HepG2 (cell line): ENCODE results near the gene GRIK5. TPM values are rescaled to one million over a fixed set of nuclear protein-coding genes. Genes with fewer than 3 reads are reported as not detected.

ENCODE experiments used
- ATAC-seq: fragments of 200-7000 bp; cut with Tn5 transposase; 3 replicates; pipeline ENCODE4 v1.9.1; 2020; ENCODE audit warnings: mild to moderate bottlenecking, moderate library complexity
- BruUV-seq: library from RNA; stranded (reverse); fragments of 400-500 nt; replicated peaks from 2 replicates; lab custom pipeline; 2021; lab: Mats Ljungman, UMichigan
- CTCF ChIA-PET: fragments of 300-600 bp; formaldehyde crosslinking; extraction: SDS; loops from one replicate; lab custom pipeline; 2021; ENCODE audit warnings: low total read pairs, inconsistent platforms, low intra/inter-chr PET ratio; lab: Yijun Ruan, JAX
- POLR2A ChIA-PET: fragments of 350-600 bp; sonication (Branson Sonifier 250); formaldehyde crosslinking; loops from one replicate; lab custom pipeline; 2020; ENCODE audit warnings: antibody characterized with exemption, inconsistent platforms; lab: Yijun Ruan, JAX
- DNase-seq: peaks from one replicate; pipeline ENCODE4 v3.0.0-alpha.2; 2015; ENCODE audit warnings: low spot score
- FAIRE-seq: peaks from 3 replicates; lab custom pipeline; 2011; peaks lifted over from hg19 to GRCh38; lab: Jason Lieb, UNC
- H2AFZ ChIP-seq: one replicate; pipeline ENCODE4 v1.6.1; 2011; ENCODE audit warnings: low read length, inconsistent platforms
- H3K27ac ChIP-seq: fragments of 300-600 bp; 3 replicates; pipeline ENCODE4 v1.8.0; 2011; ENCODE audit warnings: mixed run types, mild to moderate bottlenecking, mixed read lengths, low read length, inconsistent platforms; ENCODE audit not compliant: insufficient read depth; ENCODE audit errors: extremely low read length
- H3K27me3 ChIP-seq, 2 experiments: fragments of 200-600 bp in 1 of 2; 2 replicates in 1 of 2; 3 replicates in 1 of 2; pipeline versions ENCODE4 v1.6.0 to v1.8.0; 2011; ENCODE audit warnings: low read length in 2 of 2, mild to moderate bottlenecking in 2 of 2, moderate library complexity in 2 of 2, inconsistent platforms in 1 of 2; ENCODE audit not compliant: insufficient read depth in 2 of 2, control insufficient read depth in 1 of 2
- H3K36me3 ChIP-seq, 2 experiments: fragments of 200-600 bp in 1 of 2; replicated peaks in 1 of 2; 2 replicates in 1 of 2; 3 replicates in 1 of 2; pipeline versions ENCODE4 v1.5.1 to v1.8.0; 2011; ENCODE audit warnings: low read length in 2 of 2, inconsistent platforms in 1 of 2; ENCODE audit not compliant: insufficient read depth in 2 of 2, control insufficient read depth in 1 of 2
- H3K4me1 ChIP-seq: 2 replicates; pipeline ENCODE4 v1.5.1; 2012; ENCODE audit warnings: low read length, inconsistent platforms; ENCODE audit not compliant: insufficient read depth
- H3K4me2 ChIP-seq: 2 replicates; pipeline ENCODE4 v1.6.0; 2011; ENCODE audit warnings: low read depth, low read length, inconsistent platforms
- H3K4me3 ChIP-seq, 3 experiments: fragments of 200-600 bp in 1 of 3; sonication (generic), shearing (Covaris generic) in 1 of 3; replicated peaks in 1 of 3; 2 replicates each; pipeline ENCODE4 v1.5.1; 2011 to 2016; ENCODE audit warnings: low read length in 3 of 3, inconsistent platforms in 2 of 3, low read depth in 2 of 3, mild to moderate bottlenecking in 2 of 3, control low read depth in 1 of 3, mixed read lengths in 1 of 3; ENCODE audit not compliant: insufficient read depth in 1 of 3
- H3K79me2 ChIP-seq: one replicate; pipeline ENCODE4 v1.6.1; 2011; ENCODE audit warnings: low read length, inconsistent platforms; ENCODE audit not compliant: insufficient read depth
- H3K9ac ChIP-seq: 2 replicates; pipeline ENCODE4 v1.6.0; 2011; ENCODE audit warnings: mild to moderate bottlenecking, low read depth, low read length, inconsistent platforms; ENCODE audit not compliant: insufficient read depth
- H3K9me3 ChIP-seq: 2 replicates; pipeline ENCODE4 v1.5.1; 2012; ENCODE audit warnings: mild to moderate bottlenecking, low read length
- H4K20me1 ChIP-seq: 2 replicates; pipeline ENCODE4 v1.6.0; 2011; ENCODE audit warnings: inconsistent platforms, mild to moderate bottlenecking, low read length, moderate library complexity; ENCODE audit not compliant: insufficient read depth
- AGO1 ChIP-seq: fragments of 200-400 bp; formaldehyde crosslinking; IDR thresholded peaks from 2 replicates; pipeline ENCODE4 v1.6.1; 2017; ENCODE audit warnings: mild to moderate bottlenecking, low read depth, low read length, moderate library complexity; ENCODE audit not compliant: poor library complexity, severe bottlenecking
- CBFB ChIP-seq: sonication (generic); formaldehyde crosslinking; IDR thresholded peaks from 2 replicates; pipeline ENCODE4 v1.4.0; 2020; ENCODE audit warnings: missing genetic modification reagents
- CBX1 ChIP-seq: IDR thresholded peaks from one replicate; pipeline ENCODE4 v1.6.1; 2016; ENCODE audit warnings: antibody characterized with exemption, low read depth
- IKZF4 ChIP-seq: sonication (generic); formaldehyde crosslinking; IDR thresholded peaks from 2 replicates; pipeline ENCODE4 v1.5.1; 2020; ENCODE audit warnings: borderline replicate concordance, mild to moderate bottlenecking, low read depth, missing genetic modification reagents; ENCODE audit errors: not compliant biosample characterization
- KDM5A ChIP-seq: fragments of 200-600 bp; sonication (generic); IDR thresholded peaks from 2 replicates; pipeline ENCODE4 v1.7.0; 2018; ENCODE audit warnings: antibody characterized with exemption, mild to moderate bottlenecking, low read length, borderline replicate concordance
- NRL ChIP-seq: sonication (generic); formaldehyde crosslinking; IDR thresholded peaks from 2 replicates; pipeline ENCODE4 v1.5.0; 2020; ENCODE audit warnings: missing genetic modification reagents, mild to moderate bottlenecking, moderate library complexity, borderline replicate concordance
- PREB ChIP-seq: sonication (generic); formaldehyde crosslinking; IDR thresholded peaks from 2 replicates; pipeline ENCODE4 v1.4.0; 2020; ENCODE audit warnings: missing genetic modification reagents
- TCF7 ChIP-seq: sonication (generic); IDR thresholded peaks from 2 replicates; pipeline ENCODE4 v1.6.1; 2016; ENCODE audit warnings: antibody characterized with exemption, low read depth
- ZFYVE20 ChIP-seq: sonication (generic); formaldehyde crosslinking; IDR thresholded peaks from 2 replicates; pipeline ENCODE4 v1.8.0; 2023; ENCODE audit warnings: low read depth, mild to moderate bottlenecking, moderate library complexity, missing genetic modification reagents, borderline replicate concordance
- ZNF275 ChIP-seq: sonication (generic); formaldehyde crosslinking; IDR thresholded peaks from 2 replicates; pipeline ENCODE4 v1.8.0; 2022; ENCODE audit warnings: missing genetic modification reagents, mild to moderate bottlenecking, inconsistent platforms, borderline replicate concordance
- ZNF549 ChIP-seq: sonication (generic); formaldehyde crosslinking; IDR thresholded peaks from 2 replicates; pipeline ENCODE4 v1.5.0; 2020; ENCODE audit warnings: missing genetic modification reagents
- ZNF724P ChIP-seq: sonication (generic); formaldehyde crosslinking; IDR thresholded peaks from 2 replicates; pipeline ENCODE4 v1.8.0; 2022; ENCODE audit warnings: missing genetic modification reagents, borderline replicate concordance
- WGBS: methylation state at CpG from one replicate; pipeline ENCODE4 v1.1.6; 2017; ENCODE audit warnings: low lambda C conversion rate; 5-methylcytosine and 5-hydroxymethylcytosine counted together
- in situ Hi-C: cut with HindIII; loops from 2 replicates; pipeline ENCODE4 v1.10.0; 2017; ENCODE audit warnings: low pct_unique_long_range_greater_than_20kb; ENCODE audit not compliant: extremely low pct_ligation_motif_present
- intact Hi-C: fragments of 100-400 bp; cut with micrococcal nuclease; formaldehyde crosslinking; loops from one replicate; pipeline ENCODE4 v1.10.0; 2022; ENCODE audit not compliant: unreplicated experiment
- polyA plus RNA-seq, 8 experiments: library from polyadenylated mRNA; depleted of rRNA in 3 of 8; stranded (reverse) in 7 of 8; unstranded in 1 of 8; fragments of >200 nt; fragmentation: Illumina TruSeq in 4 of 8; extraction: Trizol in 4 of 8; gene quantifications; 2 replicates each; pipeline versions ENCODE4 v1.2.1 to v1.2.3, GENCODE V29; 2011 to 2016; ENCODE audit warnings: low read depth in 4 of 8, missing spikeins in 1 of 8, mixed read lengths in 1 of 8; ENCODE audit not compliant: insufficient read depth in 1 of 8
- total RNA-seq, 5 experiments: library from RNA; depleted of rRNA; stranded (reverse); fragments of >200 nt; fragmentation: Illumina TruSeq; extraction: Trizol; gene quantifications; 2 replicates each; pipeline ENCODE4 v1.2.3, GENCODE V29; 2016; ENCODE audit warnings: low read depth in 1 of 5

The GRIK5 gene
- total and polyA plus RNA-seq, 2 of the 13 experiments (the other 11 are each of a cell fraction or from before 2014, with no cell fraction given) = not detected

GRCh38 chr19:41994994-41995958 lies 74.7 kb downstream of the GRIK5 start:
- POLR2A ChIA-PET = no interaction called here
- Histone ChIP-seq H3K27me3 (peaks cover 6 to 48% of the 10 kb centered on the region in 2 experiments; a peak in 4 of 5 replicates), H3K4me2 (no peak overlapping the region), H3K36me3 (no peaks in the 10 kb centered on the region), H2AFZ (no peak overlapping the region)
- no TSS peak for BruUV-seq
- DNase-seq = no peak
- 27% methylated on average over 15 of the region's 19 CpGs for WGBS
- in situ Hi-C loops = no loop called here
- no peak for TF ChIP-seq KDM5A
- no peak for TF ChIP-seq CBX1
- no peak for TF ChIP-seq PREB (CRISPR knock-in tag)
- TF ChIP-seq ZNF724P (CRISPR knock-in tag) = no peak
- no peak for TF ChIP-seq CBFB
- no peak for TF ChIP-seq ZFYVE20
- TF ChIP-seq IKZF4 (CRISPR knock-in tag) = no peak
- no peak for TF ChIP-seq ZNF549 (CRISPR knock-in tag)
- no peak for TF ChIP-seq AGO1
- no peak for TF ChIP-seq TCF7
- TF ChIP-seq ZNF275 (CRISPR knock-in tag) = no peak
- TF ChIP-seq NRL = no peak
- TF ChIP-seq, all 625 proteins: peak for 0
- H4K20me1 ChIP-seq = 0 out of 2 replicates have a peak, but pooled peaks cover 8% of the 10 kb centered on the region
- no peak overlapping the region for H3K27ac ChIP-seq
- H3K4me1 ChIP-seq = no peaks in the 10 kb centered on the region
- intact Hi-C loops = no loop called here
- no peak for FAIRE-seq
- CTCF ChIA-PET = no interaction called here
- H3K79me2 ChIP-seq = no peaks in the 10 kb centered on the region
- no peaks in the 10 kb centered on the region for H3K9me3 ChIP-seq
- ATAC-seq = no peak
- no peak overlapping the region for H3K9ac ChIP-seq
- no peak overlapping the region for H3K4me3 ChIP-seq
